Stimulated activated CD4-positive, alpha-beta T cell treated with anti-CD3 and anti-CD28 coated beads, Interleukin-2, amount 100 ng/mL, for 24 hours (primary cell): ENCODE measurements around the gene VPS37B.

Experiments used
- DNase-seq, 2 donors: peaks; one replicate each; pipeline ENCODE4 v3.0.0-alpha.2; 2020

VPS37B gene

DNA sequence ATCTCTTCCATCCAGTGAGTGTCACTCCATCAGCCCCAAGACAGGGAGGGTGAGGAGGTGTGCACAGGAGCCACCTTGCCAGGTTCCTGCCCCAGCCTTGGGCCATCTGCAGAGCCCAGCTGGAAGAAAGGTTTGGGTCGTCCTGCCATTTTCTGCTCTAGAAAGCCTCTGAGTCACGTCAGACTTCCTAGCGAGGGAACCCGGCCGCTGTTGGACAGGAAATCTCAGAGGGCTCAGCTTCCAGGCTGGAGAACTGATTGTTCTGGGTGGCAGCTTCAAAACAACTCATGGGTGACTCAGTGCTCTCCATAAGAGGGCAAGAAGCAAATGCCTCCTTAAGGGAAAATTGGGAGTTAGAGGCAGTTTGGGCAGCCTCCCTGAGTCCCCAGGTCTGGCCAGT lies 44.1 kb downstream of the VPS37B start:
- no peak for DNase-seq

DNA sequence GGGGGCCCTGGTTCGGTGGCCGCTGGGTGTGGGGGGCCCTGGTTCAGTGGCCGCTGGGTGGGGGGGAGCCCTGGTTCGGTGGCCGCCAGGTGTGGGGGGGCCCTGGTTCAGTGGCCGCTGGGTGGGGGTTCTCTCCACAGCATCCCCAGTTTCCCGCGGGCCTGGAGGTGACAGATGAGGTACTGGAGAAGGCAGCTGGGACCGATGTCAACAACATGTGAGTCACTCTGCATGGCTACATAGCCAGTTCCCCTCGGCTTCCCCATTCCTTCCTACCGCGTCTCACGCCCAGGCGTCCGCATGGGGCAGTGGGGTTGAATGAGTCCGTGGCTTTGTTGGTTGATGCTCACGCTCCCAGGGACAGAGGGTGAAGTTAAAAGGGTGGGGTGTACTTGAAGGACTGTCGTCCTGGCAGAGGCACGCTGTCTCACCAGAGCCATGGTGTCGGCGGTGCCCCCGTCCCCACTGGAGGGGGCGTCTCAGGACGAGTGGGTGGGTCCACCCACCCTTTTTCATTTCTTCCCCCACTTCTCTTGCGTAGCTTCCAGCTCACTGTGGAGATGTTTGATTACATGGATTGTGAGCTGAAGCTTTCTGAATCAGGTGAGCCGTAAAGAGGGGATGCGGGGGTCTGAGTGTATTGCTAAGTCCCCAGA lies 45.1 kb downstream of the VPS37B start:
- DNase-seq = no peak

DNA sequence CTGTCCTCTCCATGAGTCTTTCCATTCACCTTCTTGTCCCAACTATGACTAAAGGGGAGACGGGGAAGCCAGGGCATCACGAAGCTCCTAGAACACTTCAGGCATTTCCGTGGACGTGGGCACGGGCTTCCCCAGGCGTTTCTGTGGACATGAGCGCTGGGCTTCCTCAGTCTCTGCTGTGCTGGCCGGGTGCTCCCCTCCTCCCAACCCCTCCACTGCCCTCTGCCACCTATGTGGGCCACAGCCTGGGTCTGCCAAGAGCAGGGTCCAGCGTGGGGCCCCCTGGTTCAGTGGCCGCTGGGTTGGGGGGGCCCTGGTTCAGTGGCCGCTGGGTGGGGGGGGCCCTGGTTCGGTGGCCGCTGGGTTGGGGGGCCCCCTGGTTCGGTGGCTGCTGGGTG lies 45.9 kb downstream of the VPS37B start:
- no peak for DNase-seq

DNA sequence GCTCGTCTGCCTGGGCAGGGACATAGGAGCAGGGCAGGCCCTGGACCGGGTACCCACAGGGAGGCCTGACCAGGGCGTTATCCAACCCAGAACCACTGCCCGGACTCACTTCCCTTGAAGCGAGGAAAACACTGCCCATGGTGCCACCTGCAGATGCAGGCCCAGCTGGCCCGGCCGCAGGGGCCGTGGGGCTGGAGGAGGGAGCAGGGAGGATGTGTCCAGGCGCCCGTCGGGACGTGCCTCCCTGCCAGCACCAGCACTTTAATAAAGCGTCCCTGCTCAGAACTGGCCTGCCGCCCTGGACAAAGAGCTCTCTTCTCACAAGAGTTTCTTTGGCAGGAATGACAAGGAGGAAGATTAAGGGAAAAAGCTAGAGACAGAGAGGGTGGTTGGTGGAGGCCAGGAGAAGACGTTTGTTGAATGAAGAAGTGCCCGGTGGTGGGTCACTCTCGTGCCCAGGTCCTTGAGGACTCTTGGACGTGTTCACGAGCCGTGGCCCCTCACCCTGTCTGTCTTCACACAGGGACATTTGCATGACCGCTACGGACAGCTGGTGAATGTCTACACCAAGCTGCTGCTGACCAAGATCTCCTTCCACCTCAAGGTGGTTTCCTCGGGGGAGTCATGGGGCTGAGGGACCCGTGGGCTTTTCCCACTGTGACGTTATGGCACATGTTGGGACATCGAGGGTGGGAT lies 46.4 kb downstream of the VPS37B start:
- no peak for DNase-seq

DNA sequence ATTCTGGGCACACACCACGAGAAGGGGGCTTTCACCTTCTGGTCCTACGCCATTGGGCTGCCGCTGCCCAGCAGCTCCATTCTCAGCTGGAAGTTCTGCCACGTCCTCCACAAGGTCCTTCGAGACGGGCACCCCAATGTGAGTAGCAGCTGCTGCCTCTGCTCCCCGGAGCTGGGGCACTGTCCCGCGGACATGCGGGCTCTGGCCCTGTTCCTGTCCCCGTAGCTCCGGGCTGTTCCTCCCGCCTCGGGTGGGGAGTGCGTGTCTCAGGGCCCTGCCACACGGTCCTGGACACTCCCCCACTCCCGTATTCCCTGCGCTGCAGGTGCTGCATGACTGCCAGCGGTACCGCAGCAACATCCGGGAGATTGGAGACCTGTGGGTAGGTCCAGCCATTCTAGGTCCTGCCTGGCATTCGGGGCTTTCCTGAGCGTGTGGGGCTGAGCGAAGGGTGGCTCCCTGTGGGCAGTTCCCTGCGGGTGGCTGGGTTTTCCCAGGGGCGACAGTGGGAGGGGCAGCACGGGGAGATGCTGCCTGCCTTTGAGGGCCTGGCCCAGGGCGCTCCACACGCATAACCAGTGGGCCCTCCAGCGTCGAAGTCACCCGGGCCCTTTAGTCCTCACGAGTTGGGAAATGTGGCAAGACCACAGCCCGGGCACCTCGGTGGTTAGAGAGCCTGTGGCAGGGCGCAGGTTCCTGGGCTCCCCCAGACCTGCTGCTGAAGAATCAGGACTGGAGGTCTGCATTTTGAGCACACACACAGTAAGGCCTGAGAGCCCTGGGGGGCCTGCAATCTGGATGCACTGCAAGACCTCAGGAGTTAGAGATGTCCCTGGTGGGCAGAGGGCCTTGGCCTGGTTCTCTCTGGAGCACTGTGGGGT lies 47.2 kb downstream of the VPS37B start:
- no peak for DNase-seq

DNA sequence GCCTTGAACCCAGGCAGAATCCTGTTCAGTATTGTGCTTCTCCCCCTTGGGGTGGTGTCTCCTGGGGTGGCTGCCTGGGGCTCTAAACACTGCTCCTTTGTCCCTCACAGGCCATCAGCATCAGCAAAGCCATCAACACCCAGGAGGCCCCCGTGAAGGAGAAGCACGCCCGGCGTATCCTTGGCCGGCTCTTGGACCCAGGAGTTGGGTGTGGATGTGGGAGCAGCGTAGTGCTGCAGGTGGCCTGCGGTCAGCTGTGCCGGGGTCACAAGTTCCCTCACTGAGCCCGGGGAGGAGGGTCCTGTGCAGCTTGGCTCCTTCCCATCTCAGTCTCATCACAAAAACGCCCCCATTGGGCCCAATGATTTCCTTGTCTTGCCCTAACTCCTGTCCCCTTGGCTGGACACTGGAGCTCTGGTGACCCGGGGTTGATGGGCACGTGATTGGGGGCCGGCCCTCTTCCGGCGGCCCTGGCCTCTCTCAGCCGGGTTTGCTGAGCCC lies 48.0 kb downstream of the VPS37B start:
- no peak for DNase-seq

DNA sequence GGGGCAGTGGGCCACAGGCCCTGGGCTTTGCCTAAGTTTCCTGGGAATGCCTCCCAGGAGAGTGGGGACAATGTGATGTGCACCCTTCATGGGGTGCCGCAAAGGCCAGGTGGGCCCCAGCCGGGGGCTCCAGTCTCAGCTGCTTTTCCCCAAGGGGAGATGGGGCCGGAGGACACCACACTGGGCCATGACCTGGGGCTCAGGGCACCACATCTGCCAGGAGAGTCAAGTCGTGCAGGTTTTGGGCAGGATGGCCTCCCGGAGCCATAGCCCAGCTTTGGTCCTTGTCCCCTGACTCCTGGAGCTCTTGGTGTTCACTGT lies 48.4 kb downstream of the VPS37B start:
- DNase-seq = no peak

DNA sequence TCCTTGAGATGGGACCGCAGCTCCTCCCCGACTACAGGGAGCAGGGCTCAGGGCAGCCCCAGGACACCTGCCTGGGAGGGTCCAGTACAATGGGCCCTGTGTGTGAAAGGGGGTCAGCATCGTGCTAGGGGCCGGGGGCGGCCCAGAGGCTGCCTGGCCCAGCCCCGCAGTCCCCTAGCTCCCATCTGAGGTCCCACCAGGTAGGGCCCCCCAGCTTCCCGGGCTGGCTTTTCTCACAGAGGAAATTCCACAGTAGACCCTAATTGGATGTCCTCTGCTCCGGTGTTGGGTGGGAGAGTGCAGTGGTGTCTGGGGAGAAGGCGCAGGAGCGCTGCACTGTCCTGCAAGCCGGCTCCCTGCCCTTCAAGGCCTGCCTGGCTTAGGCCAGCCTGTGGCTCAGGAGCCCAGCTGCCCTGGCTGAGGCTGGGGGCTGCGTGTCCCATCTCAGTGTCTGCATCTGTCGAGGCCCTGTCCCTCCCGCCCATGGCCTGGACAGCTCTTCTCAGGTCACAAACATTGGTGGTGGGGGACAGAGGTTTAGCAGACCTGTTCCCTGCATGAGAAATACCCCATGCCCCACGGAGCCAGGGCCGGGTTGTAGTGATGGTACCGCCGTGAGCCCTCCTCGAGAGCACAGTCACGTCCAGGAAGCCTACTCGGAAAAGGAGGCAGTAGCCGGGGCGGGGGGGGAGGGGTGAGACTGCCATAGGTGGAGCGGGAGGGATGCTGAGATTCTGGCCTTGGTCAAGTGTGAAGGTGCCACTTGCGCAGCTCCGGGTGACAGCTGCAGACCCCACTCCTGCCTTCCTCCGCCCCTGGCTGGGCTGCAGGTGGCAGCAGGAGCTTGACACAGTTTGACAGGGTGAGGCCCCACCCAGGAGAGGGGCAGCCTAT lies 49.1 kb downstream of the VPS37B start:
- no peak for DNase-seq

DNA sequence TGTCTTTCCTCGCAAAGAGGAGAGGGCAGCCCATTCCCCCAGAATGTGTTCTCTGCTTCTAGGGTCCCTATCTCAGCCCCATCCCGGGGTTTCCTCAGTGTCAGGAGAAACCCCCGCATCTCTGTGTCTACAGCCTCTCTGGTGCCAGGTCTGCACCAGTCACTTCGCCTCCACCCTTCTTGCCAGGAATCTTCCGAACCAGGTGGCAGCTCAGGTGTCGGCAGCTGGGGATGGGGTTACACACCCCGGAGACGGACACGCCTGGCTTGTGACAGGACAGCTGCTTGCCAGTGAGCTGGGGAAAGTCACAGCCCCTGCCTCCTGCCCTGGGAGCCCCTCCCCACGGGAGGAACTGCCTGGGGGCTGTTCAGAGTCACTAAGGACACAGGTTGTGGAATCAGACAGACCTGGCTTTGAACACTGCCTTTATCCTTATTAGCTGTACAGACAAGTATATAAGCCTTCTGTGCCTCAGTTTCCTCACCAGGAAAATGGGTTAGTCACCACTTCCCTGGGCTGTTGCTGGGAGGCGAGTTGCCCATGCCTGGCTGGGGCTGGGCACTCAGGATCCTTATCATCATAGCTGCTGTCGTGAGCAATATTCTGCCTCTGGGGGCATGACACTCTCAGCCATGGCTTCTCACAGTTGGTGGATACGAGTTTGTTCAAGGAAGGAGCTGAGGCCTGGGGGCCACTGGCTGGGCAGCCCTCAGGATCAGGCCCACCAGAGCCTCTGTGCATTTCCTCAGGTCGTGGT lies 49.9 kb downstream of the VPS37B start:
- DNase-seq = no peak

DNA sequence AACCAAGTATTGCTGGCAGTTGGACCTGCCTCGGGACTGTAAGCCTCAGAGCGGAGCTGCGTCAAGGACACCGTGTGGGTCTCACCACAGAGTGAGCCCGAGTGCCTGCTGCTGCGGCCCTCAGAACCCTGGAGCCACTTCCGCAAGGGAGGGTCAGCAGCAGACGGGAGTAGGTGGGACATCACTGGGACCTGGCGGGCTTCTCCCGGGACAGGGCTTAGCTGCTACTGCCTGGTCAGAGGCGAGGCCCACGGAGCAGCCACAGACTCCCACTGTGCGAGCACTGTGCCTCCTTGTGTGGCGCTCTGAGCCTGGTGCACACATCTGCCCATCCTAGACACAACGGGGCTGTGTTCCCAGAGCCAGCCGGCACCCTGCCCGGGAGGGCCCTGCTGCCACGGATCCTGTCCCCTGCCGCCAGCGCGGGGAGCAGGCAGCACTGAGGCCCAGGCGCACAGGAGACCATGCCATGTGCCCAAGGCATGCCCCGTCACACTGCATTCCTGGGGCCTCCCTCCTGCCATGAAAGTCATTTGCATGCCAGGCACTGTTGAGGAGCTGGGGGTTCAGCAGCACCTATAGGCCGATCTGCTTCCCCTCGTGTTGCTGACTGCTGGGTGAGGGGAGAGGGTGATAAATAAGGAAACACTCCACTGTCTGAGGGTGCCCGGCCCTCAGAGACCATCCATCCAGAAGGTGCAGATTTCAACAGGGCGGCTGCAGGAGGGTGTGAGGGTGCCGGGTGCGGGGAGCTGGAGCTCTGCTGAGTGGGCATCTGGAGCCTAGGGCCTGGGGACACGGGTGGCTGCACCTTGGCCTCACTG lies 50.7 kb downstream of the VPS37B start:
- no peak for DNase-seq

DNA sequence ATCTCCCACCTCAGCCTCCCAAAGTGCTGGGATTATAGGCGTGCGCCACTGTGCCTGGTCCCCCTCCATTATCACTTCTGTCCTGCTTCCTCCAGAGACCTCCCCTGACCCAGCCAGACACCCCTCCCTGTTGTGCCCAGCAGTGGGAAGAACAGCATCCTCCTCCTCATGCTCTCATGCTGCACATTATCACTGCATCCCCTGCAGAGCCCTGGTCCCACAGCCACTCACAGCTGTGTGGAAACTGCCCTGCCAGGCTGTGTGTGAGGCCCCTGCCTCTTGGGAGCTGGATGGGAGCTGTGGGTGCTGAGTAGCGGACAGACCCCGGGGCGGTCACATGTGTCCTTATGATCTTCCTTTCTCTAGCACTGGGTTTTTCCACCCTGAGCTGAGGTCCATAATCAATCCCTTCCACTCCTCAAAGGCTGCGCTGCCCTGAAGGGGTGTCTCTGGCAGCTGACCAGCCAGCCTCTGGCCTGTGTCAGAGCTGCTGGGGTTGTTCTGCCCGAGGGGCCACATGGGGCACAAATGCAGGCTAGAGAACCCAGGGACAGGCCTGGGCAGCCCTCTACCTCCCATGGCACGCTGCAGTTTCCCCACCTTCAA lies 51.5 kb downstream of the VPS37B start:
- no peak for DNase-seq

DNA sequence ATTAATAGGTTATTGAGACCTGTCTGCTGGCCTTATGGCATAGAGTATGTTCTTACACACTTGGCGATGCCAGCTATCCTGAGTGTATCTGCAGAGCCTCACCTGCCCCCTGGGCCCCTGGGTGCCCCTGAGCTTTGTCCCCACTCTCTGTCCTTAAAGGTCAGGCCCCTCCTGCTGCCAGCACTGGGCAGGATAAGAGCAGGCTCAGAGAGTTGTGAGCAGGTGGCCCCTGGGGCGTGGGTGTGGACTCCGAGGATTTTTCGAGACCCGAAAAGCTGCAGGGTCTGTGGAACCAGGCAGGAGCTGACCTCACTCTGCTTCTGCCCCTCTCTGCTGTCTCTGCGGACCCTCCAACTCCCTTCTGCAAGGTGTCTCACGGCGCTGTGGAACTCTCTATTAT lies 52.5 kb downstream of the VPS37B start:
- no peak for DNase-seq

DNA sequence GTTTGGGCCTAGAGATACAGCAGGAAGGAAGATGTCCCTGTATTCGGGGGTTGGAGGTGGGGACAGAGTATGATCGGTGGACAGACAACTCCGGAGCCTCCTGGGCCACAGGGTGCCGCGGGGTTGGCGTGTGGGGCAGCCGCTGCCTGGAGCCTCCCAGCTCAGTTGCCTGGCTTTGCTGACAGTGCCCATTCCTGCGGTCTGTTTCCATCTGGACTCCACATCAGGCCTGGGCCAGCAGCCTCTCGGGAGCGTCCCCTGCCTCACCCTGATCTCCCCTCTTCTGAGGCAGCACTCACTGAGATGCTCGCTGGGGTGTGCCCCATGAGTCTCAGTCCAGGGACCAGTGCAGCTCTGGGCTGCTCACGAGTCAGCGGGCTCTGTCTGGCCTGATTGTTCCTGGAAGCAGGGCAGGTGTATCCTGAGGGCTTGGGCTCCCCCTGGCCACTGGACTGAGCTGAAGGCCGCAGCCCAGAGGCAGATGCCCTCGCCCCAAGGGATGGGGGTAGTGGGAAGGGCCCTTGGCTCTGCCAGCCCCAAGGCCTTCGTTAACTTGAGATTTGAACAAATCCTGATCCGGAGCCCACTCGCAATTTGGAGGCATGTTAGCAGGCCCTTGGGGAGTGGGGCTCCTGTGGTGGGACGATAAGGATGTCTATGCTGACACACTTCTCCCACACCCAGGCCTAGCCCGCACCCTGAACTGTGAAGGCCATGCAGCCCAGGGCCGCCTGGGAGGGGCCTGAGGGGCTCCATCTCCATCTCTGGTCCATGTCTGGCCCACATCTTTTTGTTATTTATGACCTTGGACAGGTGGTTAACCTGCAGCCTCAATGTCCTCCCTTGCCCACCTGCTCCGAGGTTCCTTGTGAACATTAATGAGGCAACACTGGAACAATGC lies 53.2 kb downstream of the VPS37B start:
- no peak for DNase-seq

DNA sequence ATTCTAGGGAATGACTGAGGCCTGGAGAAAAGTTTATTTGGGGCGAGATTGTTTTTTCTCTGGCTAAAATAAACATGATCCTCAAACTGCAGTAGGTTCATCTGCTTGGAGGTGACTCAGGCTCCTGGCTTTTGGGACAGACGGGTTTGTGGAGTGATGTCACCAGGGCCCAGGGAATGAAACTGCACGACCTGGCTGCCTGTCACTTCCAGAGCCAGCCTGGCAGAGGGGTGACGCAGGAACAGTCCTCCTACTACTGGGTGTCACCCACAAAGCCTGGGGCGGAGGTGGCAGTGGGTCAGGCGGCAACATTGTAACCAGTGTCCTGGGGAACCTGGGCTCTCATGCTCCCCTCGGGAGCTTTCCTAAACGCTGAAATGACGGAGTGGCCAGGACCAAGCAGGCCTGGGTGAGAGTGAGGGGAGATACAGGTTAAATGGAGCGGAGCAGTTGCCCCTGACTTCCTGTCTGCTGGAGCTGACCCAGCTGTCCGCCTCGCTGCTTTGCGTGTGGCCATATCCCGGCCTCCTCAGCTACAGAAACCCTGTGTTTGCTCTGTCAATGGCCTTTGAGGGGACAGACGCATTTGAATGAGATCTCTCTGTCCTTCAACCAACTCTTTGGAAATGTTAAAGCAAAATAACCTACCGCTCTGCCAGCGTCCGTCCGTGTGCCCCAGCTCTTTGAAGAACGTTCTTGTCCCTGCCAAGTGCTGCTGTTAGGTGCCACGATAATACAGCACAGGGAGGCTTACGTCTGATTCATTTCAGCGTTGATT lies 54.2 kb downstream of the VPS37B start:
- DNase-seq = no peak

DNA sequence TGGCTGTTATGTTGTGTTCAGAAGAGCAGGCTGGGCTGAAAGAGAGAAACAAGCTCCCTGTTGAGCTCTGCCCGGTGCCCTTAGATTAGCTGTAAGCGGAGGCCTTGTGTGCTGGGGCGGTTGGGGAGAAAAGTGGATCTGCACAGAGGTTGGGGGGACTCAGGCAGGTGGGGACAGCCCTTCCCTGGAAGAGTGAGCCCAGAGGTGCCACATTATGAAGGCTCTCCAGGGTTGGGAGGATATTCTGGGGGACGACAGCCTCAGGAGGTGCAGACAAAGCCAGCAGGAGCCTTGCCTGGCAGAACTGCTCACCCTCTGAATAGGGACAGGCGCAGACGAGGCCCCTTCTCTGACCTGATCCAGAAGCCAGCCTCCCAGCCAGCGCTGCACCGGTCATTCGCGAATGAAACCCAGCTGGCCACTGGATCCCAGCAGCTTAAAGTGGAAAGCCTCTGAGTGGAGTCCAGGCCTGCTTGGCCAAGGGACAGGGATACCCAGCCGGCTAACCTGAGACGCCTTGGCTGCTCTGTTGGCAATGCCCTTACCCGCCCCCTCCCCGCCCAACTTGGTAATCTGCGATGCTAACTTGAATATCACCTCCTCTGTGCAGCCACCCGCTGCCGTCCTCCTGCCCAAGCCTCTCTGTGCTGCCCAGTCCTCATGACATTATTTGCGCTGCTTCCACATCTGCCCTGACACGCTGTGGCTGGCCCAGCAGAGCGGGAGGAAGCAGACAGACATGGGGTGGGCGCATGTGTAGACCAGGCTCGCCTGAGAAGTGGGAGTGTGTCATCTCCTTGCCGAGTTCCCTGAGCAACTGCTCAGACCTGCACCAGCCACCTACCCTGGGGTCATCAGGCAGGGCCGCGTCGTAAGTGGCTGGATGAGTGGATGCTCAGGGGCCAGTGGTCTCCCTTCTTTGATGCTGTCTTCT lies 55.1 kb downstream of the VPS37B start:
- DNase-seq = no peak

DNA sequence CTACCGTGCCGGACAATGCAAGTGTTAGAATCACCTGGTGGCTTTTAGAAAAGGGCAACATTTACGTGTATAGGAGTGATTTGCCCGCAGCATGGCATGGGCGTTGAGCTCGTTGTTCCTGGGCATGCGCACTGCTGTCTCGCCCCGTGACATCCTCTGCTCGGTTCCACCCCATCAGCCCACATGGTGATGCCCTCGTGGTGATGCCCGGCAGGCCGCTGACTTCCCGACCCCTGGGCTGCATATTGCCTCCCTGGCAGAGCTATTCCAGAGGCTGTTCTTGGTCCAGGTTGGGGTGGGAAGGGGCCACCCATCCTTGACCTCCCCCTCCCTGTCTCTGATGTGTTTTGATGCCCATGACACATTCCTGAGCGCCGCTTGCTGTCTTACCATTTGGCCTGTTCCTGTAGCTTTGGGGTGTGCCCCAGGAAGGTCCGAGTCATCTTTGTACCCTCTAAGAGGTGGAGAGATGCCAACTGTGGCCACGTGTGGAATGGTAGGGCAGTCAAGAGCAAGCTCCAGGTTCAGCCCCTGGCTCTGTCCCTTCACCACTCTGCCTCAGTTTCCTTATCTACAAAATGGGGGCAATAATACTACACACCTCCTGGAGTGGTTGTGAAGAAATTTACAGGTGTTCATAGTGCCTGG lies 55.9 kb downstream of the VPS37B start:
- no peak for DNase-seq

DNA sequence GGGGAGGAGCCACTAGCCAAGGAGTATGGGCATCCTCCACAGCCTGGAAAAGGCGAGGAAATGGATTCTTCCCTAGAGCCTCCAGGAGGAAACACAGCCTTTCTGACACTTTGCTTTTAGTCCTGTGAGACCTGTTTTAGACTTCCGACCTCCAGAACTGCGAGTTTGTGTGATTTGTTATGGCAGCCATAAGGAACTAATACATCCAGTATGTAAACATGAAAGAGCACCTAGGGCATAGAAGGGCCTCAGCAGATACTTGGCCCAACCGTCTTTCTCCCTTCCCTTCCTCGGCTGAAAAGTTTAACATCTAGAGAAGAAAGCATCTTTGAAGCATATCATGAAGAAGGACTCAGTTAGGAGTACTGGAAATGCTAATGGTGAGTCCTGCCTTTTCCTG lies 57.1 kb downstream of the VPS37B start:
- DNase-seq = no peak
